OCI-LY3 (cell line): Measurements from ENCODE around the gene VPS26C.

Experiments used
- H2AFZ ChIP-seq: fragments of 200-600, 300-600 bp; shearing (Covaris generic); 2 replicates; pipeline ENCODE4 v1.6.0; 2014; ENCODE audit warnings: antibody characterized with exemption, low read depth, low read length
- H3K27ac ChIP-seq: fragments of 200-600, 300-600 bp; sonication (generic); 2 replicates; pipeline ENCODE4 v1.5.1; 2014; ENCODE audit warnings: mild to moderate bottlenecking, low read length, moderate library complexity, mixed read lengths
- H3K27me3 ChIP-seq: fragments of 200-600, 300-600 bp; sonication (generic); 2 replicates; pipeline ENCODE4 v1.6.1; 2014; ENCODE audit warnings: low read depth, low read length, mixed read lengths
- H3K36me3 ChIP-seq: fragments of 200-600, 300-600 bp; sonication (generic); replicated peaks from 2 replicates; pipeline ENCODE3; 2014; ENCODE audit warnings: low read depth, low read length, mixed read lengths
- H3K4me1 ChIP-seq: fragments of 300-600, 200-600 bp; sonication (generic); 2 replicates; pipeline ENCODE4 v1.6.1; 2014; ENCODE audit warnings: low read length, mixed read lengths
- H3K4me2 ChIP-seq: fragments of 200-600, 300-600 bp; sonication (generic); 2 replicates; pipeline ENCODE4 v1.6.1; 2014; ENCODE audit warnings: low read length, mixed read lengths
- H3K4me3 ChIP-seq: fragments of 300-600, 200-600 bp; sonication (generic); 2 replicates; pipeline ENCODE4 v1.5.1; 2014; ENCODE audit warnings: antibody characterized with exemption, mild to moderate bottlenecking, low read length, moderate library complexity
- H3K79me2 ChIP-seq: fragments of 300-600, 200-600 bp; shearing (Covaris generic); 2 replicates; pipeline ENCODE4 v1.6.1; 2014; ENCODE audit warnings: mild to moderate bottlenecking, low read length, mixed read lengths
- H3K9ac ChIP-seq: fragments of 300-600, 200-600 bp; shearing (Covaris generic); 2 replicates; pipeline ENCODE4 v1.6.0; 2014; ENCODE audit warnings: mild to moderate bottlenecking, low read length, moderate library complexity
- H3K9me3 ChIP-seq: fragments of 200-600, 300-600 bp; shearing (Covaris generic); 2 replicates; pipeline ENCODE4 v1.6.1; 2014; ENCODE audit warnings: low read length, mixed read lengths; ENCODE audit not compliant: insufficient read depth
- H4K20me1 ChIP-seq: fragments of 200-600, 300-600 bp; sonication (generic); 2 replicates; pipeline ENCODE4 v1.6.1; 2016; ENCODE audit warnings: low read length, mixed read lengths; ENCODE audit not compliant: insufficient read depth
- EZH2phosphoT487 ChIP-seq: fragments of 200-600 bp; shearing (Covaris generic); IDR thresholded peaks from 2 replicates; pipeline ENCODE4 v1.6.1; 2018; ENCODE audit warnings: antibody characterized with exemption, mixed run types, low read depth
- TF ChIP-seq, protein P1 (sequence below): fragments of 200-600, 300-600 bp; sonication (generic); IDR thresholded peaks from 2 replicates; pipeline ENCODE4 v1.5.1; 2014; ENCODE audit warnings: antibody characterized with exemption, low read length, low read depth

The VPS26C gene

DNA sequence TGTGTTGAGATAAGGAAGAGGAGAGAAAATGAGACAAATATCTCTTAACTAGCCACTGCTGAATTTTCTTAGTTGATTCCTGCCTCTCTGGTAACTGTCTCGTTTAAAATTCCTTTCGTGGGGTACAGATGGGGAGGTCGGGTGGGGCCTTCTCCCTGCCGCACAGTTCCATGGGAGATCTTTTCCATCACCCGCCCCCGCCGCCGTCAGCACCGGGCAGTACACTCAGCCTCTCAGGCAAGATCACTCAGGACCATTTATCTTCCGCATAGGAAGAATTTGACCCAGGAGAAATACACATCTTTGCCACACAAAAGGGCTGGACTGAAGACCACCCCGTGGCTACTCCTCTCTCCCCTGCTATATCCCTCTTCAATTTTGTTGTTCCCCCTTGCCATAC, 2.3 kb upstream of the VPS26C start:
- Histone ChIP-seq H3K9ac (no peak overlapping the region), H3K27me3 (no peaks in the 10 kb centered on the region), H3K4me2 (no peak overlapping the region), H3K4me3 (no peak overlapping the region), H3K79me2 (peaks cover 33% of the 10 kb centered on the region), H4K20me1 (no peaks in the 10 kb centered on the region), H2AFZ (no peak overlapping the region), H3K36me3 (no peaks in the 10 kb centered on the region), H3K27ac (no peak overlapping the region), H3K4me1 (peaks cover 21% of the 10 kb centered on the region), H3K9me3 (no peaks in the 10 kb centered on the region)
- TF ChIP-seq EZH2phosphoT487 = no peak
- TF ChIP-seq, protein P1, sequence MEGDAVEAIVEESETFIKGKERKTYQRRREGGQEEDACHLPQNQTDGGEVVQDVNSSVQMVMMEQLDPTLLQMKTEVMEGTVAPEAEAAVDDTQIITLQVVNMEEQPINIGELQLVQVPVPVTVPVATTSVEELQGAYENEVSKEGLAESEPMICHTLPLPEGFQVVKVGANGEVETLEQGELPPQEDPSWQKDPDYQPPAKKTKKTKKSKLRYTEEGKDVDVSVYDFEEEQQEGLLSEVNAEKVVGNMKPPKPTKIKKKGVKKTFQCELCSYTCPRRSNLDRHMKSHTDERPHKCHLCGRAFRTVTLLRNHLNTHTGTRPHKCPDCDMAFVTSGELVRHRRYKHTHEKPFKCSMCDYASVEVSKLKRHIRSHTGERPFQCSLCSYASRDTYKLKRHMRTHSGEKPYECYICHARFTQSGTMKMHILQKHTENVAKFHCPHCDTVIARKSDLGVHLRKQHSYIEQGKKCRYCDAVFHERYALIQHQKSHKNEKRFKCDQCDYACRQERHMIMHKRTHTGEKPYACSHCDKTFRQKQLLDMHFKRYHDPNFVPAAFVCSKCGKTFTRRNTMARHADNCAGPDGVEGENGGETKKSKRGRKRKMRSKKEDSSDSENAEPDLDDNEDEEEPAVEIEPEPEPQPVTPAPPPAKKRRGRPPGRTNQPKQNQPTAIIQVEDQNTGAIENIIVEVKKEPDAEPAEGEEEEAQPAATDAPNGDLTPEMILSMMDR = no peak

DNA sequence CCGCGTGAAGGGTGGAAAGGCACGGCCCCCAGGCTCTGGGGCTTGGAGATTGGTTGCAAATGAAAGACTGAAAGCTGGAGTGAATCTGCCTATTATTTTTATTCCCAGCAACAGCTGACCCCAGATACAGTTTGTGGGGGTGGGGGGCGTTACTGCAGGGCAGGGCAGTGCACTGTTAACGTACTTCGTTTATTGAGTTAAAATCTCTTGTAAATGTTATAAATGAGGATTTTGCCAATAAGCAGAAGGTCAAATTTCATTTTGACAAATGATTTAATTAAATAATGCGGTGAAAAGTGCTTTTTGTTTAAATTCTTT, 1.0 kb upstream of the VPS26C start:
- Histone ChIP-seq H3K36me3 (no peaks in the 10 kb centered on the region), H2AFZ (peak overlapping the region; percentile 82), H3K9ac (peak overlapping the region; percentile 93), H3K27ac (peak overlapping the region; percentile 88), H3K79me2 (peaks cover 46% of the 10 kb centered on the region), H3K4me1 (peaks cover 10% of the 10 kb centered on the region), H3K27me3 (no peaks in the 10 kb centered on the region), H4K20me1 (no peaks in the 10 kb centered on the region; the same call in 1 of the 2 replicates), H3K4me3 (peak overlapping the region; percentile 84), H3K4me2 (peak overlapping the region; percentile 75), H3K9me3 (no peaks in the 10 kb centered on the region)
- TF ChIP-seq, protein P1 = no peak
- no peak for TF ChIP-seq EZH2phosphoT487

DNA sequence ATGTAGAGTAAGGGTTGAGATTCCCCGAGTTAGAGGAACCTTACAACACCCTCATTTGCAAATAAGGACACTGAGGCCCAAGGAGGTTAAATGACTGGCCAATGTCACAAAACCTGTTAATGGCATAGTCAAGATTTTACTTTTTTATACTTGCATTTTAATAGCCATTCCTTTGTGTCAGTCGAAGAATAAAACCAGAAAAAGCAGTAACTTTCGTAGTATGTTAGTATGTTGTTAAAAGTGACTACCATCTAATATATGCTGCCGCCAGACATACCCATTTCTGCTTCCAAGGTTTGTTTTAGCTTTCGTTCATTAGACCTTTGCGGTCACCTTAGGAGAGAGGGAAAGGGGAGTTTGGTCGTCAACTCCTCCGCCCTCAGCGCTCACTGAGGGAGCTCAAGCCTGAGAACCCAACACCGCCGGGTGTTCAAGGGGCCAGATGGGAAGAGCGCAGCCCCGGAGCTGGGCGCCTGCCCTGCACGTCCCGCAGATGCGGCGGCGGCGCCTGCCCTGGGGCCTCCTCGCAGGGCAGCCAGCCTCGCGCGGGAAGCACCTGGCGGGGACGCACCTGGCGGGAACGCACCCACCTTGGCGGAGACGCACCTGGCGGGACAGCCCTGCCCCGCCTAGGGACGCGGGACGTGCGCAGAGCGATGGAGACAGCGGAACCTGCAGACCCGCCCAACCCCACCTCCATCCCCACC, 466 bp downstream of the VPS26C start:
- H2AFZ ChIP-seq = peak overlapping the region; percentile 24; the same call in 1 of the 2 replicates
- no peaks in the 10 kb centered on the region; the same call in 1 of the 2 replicates for H4K20me1 ChIP-seq
- no peaks in the 10 kb centered on the region for H3K9me3 ChIP-seq
- TF ChIP-seq, protein P1 = no peak
- TF ChIP-seq EZH2phosphoT487 = no peak
- no peaks in the 10 kb centered on the region for H3K27me3 ChIP-seq
- peaks cover 10% of the 10 kb centered on the region for H3K4me1 ChIP-seq
- H3K9ac ChIP-seq = peak overlapping the region; percentile 79
- peak overlapping the region; percentile 88 for H3K27ac ChIP-seq
- no peaks in the 10 kb centered on the region for H3K36me3 ChIP-seq
- peaks cover 46% of the 10 kb centered on the region for H3K79me2 ChIP-seq
- peak overlapping the region; percentile 84 for H3K4me3 ChIP-seq
- peak overlapping the region; percentile 92 for H3K4me2 ChIP-seq

DNA sequence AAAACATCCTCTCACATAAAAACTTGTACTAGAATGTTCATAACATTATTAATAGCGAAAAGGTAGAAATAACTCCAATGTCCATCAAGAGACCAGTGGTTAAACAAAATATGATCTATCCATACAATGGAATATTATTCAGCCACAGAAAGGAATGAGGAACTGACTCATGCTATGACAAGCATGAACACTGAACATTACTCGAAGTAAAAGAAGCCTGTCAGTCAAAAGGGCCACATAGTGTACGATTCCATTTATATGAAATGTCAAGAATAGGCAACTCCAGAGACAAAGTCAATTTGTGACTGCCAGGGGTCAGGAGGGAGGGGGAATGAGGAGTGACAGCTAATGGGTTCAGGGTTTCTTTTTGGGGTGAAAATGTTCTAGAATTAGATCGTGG, 2.3 kb downstream of the VPS26C start:
- H3K27me3 ChIP-seq = no peaks in the 10 kb centered on the region
- H3K36me3 ChIP-seq = no peaks in the 10 kb centered on the region
- H4K20me1 ChIP-seq = no peaks in the 10 kb centered on the region; the same call in 1 of the 2 replicates
- TF ChIP-seq, protein P1 = no peak
- no peak for TF ChIP-seq EZH2phosphoT487
- H3K9me3 ChIP-seq = no peaks in the 10 kb centered on the region
- peaks cover 10% of the 10 kb centered on the region for H3K4me1 ChIP-seq
- no peak overlapping the region for H3K27ac ChIP-seq
- no peak overlapping the region for H2AFZ ChIP-seq
- no peak overlapping the region for H3K9ac ChIP-seq
- peaks cover 46% of the 10 kb centered on the region for H3K79me2 ChIP-seq
- H3K4me3 ChIP-seq = no peak overlapping the region
- H3K4me2 ChIP-seq = no peak overlapping the region
